Neuronal stem cell (in vitro differentiated cells): Measurements from ENCODE around the gene CNOT3.

Experiments
- DNase-seq: peaks from one replicate; pipeline ENCODE4 v3.0.0-alpha.2; 2013; ENCODE audit warnings: low spot score
- H2AFZ ChIP-seq: one replicate; pipeline ENCODE4 v1.6.1; 2013; ENCODE audit warnings: mild to moderate bottlenecking, low read length, inconsistent platforms
- H2AK5ac ChIP-seq: 2 replicates; pipeline ENCODE4 v1.6.1; 2013; ENCODE audit warnings: low read depth, mild to moderate bottlenecking, inconsistent platforms, low read length, moderate library complexity, mixed read lengths
- H2BK120ac ChIP-seq: 2 replicates; pipeline ENCODE4 v1.6.1; 2013; ENCODE audit warnings: low read depth, mild to moderate bottlenecking, inconsistent platforms, low read length, moderate library complexity, mixed read lengths
- H2BK12ac ChIP-seq: one replicate; pipeline ENCODE4 v1.6.1; 2013; ENCODE audit warnings: low read length, inconsistent platforms
- H2BK15ac ChIP-seq: 2 replicates; pipeline ENCODE4 v1.6.1; 2013; ENCODE audit warnings: mild to moderate bottlenecking, low read length, inconsistent platforms, mixed read lengths
- H2BK5ac ChIP-seq: one replicate; pipeline ENCODE4 v1.6.1; 2013; ENCODE audit warnings: inconsistent platforms, mild to moderate bottlenecking, low read length, moderate library complexity
- H3K14ac ChIP-seq: one replicate; pipeline ENCODE4 v1.6.1; 2013; ENCODE audit warnings: low read length, inconsistent platforms
- H3K18ac ChIP-seq: 2 replicates; pipeline ENCODE4 v1.6.1; 2013; ENCODE audit warnings: low read length, inconsistent platforms
- H3K23ac ChIP-seq: 2 replicates; pipeline ENCODE4 v1.6.1; 2013; ENCODE audit warnings: low read depth, mild to moderate bottlenecking, mixed read lengths, low read length, inconsistent platforms; ENCODE audit not compliant: poor library complexity
- H3K27ac ChIP-seq: replicated peaks from 3 replicates; pipeline ENCODE4 v1.5.1; 2013; ENCODE audit warnings: low read length, inconsistent platforms
- H3K27me3 ChIP-seq, 3 experiments: 2 replicates each; pipeline ENCODE4 v1.6.1; 2013; ENCODE audit warnings: low read length in 3 of 3, mild to moderate bottlenecking in 2 of 3, inconsistent platforms in 1 of 3, low read depth in 1 of 3, mixed read lengths in 1 of 3, moderate library complexity in 1 of 3; ENCODE audit not compliant: control insufficient read depth in 3 of 3, insufficient read depth in 3 of 3
- H3K36me3 ChIP-seq, 2 donors: replicated peaks in 1 of 2; 2 replicates each; pipeline ENCODE4 v1.6.1; 2013; ENCODE audit warnings: low read length in 2 of 2; ENCODE audit not compliant: control insufficient read depth in 2 of 2, insufficient read depth in 2 of 2
- H3K4ac ChIP-seq: 2 replicates; pipeline ENCODE4 v1.6.1; 2013; ENCODE audit warnings: inconsistent platforms, mild to moderate bottlenecking, low read length, moderate library complexity
- H3K4me1 ChIP-seq, 2 donors: 1 replicate in 1 of 2; 2 replicates in 1 of 2; pipeline ENCODE4 v1.6.1; 2013; ENCODE audit warnings: low read length in 2 of 2, low read depth in 1 of 2; ENCODE audit not compliant: control insufficient read depth in 2 of 2, insufficient read depth in 1 of 2
- H3K4me2 ChIP-seq: one replicate; pipeline ENCODE4 v1.6.1; 2013; ENCODE audit warnings: mild to moderate bottlenecking, low read length, inconsistent platforms; ENCODE audit not compliant: insufficient read depth, poor library complexity, severe bottlenecking
- H3K4me3 ChIP-seq, 2 donors: 2 replicates each; pipeline ENCODE4 v1.5.1; 2013; ENCODE audit warnings: low read length in 2 of 2, mild to moderate bottlenecking in 2 of 2, inconsistent platforms in 1 of 2, moderate library complexity in 1 of 2
- H3K79me1 ChIP-seq: one replicate; pipeline ENCODE4 v1.6.1; 2013; ENCODE audit warnings: low read depth, mild to moderate bottlenecking, inconsistent platforms, low read length, moderate library complexity
- H3K9ac ChIP-seq: one replicate; pipeline ENCODE4 v1.6.1; 2013; ENCODE audit warnings: mild to moderate bottlenecking, low read depth, low read length, inconsistent platforms; ENCODE audit not compliant: poor library complexity
- H3K9me3 ChIP-seq, 2 donors: replicated peaks in 1 of 2; 2 replicates each; pipeline versions ENCODE3 to v1.6.1; 2013; ENCODE audit warnings: low read length in 2 of 2, mild to moderate bottlenecking in 2 of 2, inconsistent platforms in 1 of 2, low read depth in 1 of 2, mixed read lengths in 1 of 2, moderate library complexity in 1 of 2; ENCODE audit not compliant: control insufficient read depth in 2 of 2, insufficient read depth in 1 of 2
- H4K8ac ChIP-seq: one replicate; pipeline ENCODE4 v1.6.1; 2013; ENCODE audit warnings: low read depth, mild to moderate bottlenecking, inconsistent platforms, low read length, moderate library complexity
- H4K91ac ChIP-seq: one replicate; pipeline ENCODE4 v1.6.1; 2013; ENCODE audit warnings: low read length, low read depth, mild to moderate bottlenecking, inconsistent platforms; ENCODE audit not compliant: poor library complexity
- WGBS, 2 donors: extraction: QIAGEN DNeasy Blood & Tissue Kit; methylation state at CpG; one replicate each; pipeline ENCODE4 v1.1.7; 2013; ENCODE audit warnings: missing lambda C conversion rate in 2 of 2, mixed read lengths in 1 of 2; ENCODE audit not compliant: insufficient read length in 2 of 2, insufficient replicate concordance in 1 of 2; ENCODE audit errors: extremely low coverage in 2 of 2; 5-methylcytosine and 5-hydroxymethylcytosine counted together

Gene CNOT3

GRCh38 chr19:54123682-54124081 is 13.9 kb upstream of the CNOT3 start:
- peaks cover 54 to 89% of the 10 kb centered on the region in 2 donors for H3K36me3 ChIP-seq
- peaks cover 1% of the 10 kb centered on the region for H3K79me1 ChIP-seq
- no peak overlapping the region for H2BK120ac ChIP-seq
- no peak overlapping the region for H4K91ac ChIP-seq
- H3K14ac ChIP-seq, result no peak overlapping the region
- H3K4me3 ChIP-seq, result no peak overlapping the region
- WGBS, 2 donors, result no CpG with 5 or more reads among the region's 17 CpGs
- no peaks in the 10 kb centered on the region for H3K4me1 ChIP-seq
- H2BK5ac ChIP-seq, result no peak overlapping the region
- H3K4ac ChIP-seq, result no peak overlapping the region
- no peak overlapping the region for H3K9ac ChIP-seq
- no peak overlapping the region for H2AFZ ChIP-seq
- no peak for DNase-seq
- H3K27me3 ChIP-seq, result no peaks in the 10 kb centered on the region
- H3K18ac ChIP-seq, result no peak overlapping the region
- H3K4me2 ChIP-seq, result no peak overlapping the region
- no peak overlapping the region for H2AK5ac ChIP-seq
- H2BK12ac ChIP-seq, result no peak overlapping the region
- H3K27ac ChIP-seq, result no peak overlapping the region
- no peak overlapping the region for H3K23ac ChIP-seq
- no peaks in the 10 kb centered on the region for H3K9me3 ChIP-seq
- no peak overlapping the region for H4K8ac ChIP-seq
- no peak overlapping the region for H2BK15ac ChIP-seq

- no peaks in the 10 kb centered on the region for H3K9me3 ChIP-seq
- WGBS, 2 donors, result no CpG with 5 or more reads among the region's 19 CpGs
- no peak overlapping the region for H3K4ac ChIP-seq
- no peaks in the 10 kb centered on the region for H3K4me1 ChIP-seq
- H3K79me1 ChIP-seq, result peaks cover 1% of the 10 kb centered on the region
- no peak overlapping the region for H4K91ac ChIP-seq
- H3K23ac ChIP-seq, result peak overlapping the region; percentile 65
- peaks cover 59 to 92% of the 10 kb centered on the region in 2 donors for H3K36me3 ChIP-seq
- no peak overlapping the region for H2AFZ ChIP-seq
- DNase-seq, result no peak
- H2BK120ac ChIP-seq, result no peak overlapping the region
- no peak overlapping the region for H3K4me2 ChIP-seq
- H3K9ac ChIP-seq, result peak overlapping the region; percentile 30
- no peak overlapping the region for H3K14ac ChIP-seq
- no peak overlapping the region for H2BK5ac ChIP-seq
- H3K4me3 ChIP-seq, result no peak overlapping the region
- no peaks in the 10 kb centered on the region for H3K27me3 ChIP-seq
- no peak overlapping the region for H3K18ac ChIP-seq
- no peak overlapping the region for H2AK5ac ChIP-seq
- no peak overlapping the region for H2BK15ac ChIP-seq
- no peak overlapping the region for H2BK12ac ChIP-seq
- no peak overlapping the region for H3K27ac ChIP-seq
- no peak overlapping the region for H4K8ac ChIP-seq
Observed at GRCh38 chr19:54124393-54124792, 13.2 kb upstream of the CNOT3 start.

GRCh38 chr19:54125713-54126112 is 11.8 kb upstream of the CNOT3 start:
- H2BK12ac ChIP-seq, result no peak overlapping the region
- H4K91ac ChIP-seq, result no peak overlapping the region
- DNase-seq, result no peak
- no peak overlapping the region for H2BK15ac ChIP-seq
- H2BK120ac ChIP-seq, result no peak overlapping the region
- H3K27me3 ChIP-seq, result no peaks in the 10 kb centered on the region
- H2BK5ac ChIP-seq, result no peak overlapping the region
- H2AK5ac ChIP-seq, result no peak overlapping the region
- H2AFZ ChIP-seq, result no peak overlapping the region
- H3K18ac ChIP-seq, result no peak overlapping the region
- no CpG with 5 or more reads among the region's 9 CpGs for WGBS, 2 donors
- H3K4me2 ChIP-seq, result no peak overlapping the region
- H3K4ac ChIP-seq, result no peak overlapping the region
- no peaks in the 10 kb centered on the region for H3K9me3 ChIP-seq
- H3K4me1 ChIP-seq, result no peaks in the 10 kb centered on the region
- H3K36me3 ChIP-seq, result peaks cover 55 to 87% of the 10 kb centered on the region in 2 donors
- no peak overlapping the region for H3K4me3 ChIP-seq
- H3K79me1 ChIP-seq, result peaks cover 1% of the 10 kb centered on the region
- H3K27ac ChIP-seq, result no peak overlapping the region
- H4K8ac ChIP-seq, result no peak overlapping the region
- peak overlapping the region; percentile 21 for H3K9ac ChIP-seq
- no peak overlapping the region for H3K14ac ChIP-seq
- no peak overlapping the region for H3K23ac ChIP-seq

- H3K14ac ChIP-seq, result no peak overlapping the region
- H3K4me3 ChIP-seq, result no peak overlapping the region
- peaks cover 53 to 84% of the 10 kb centered on the region in 2 donors for H3K36me3 ChIP-seq
- H4K8ac ChIP-seq, result no peak overlapping the region
- H3K9ac ChIP-seq, result no peak overlapping the region
- H2BK5ac ChIP-seq, result no peak overlapping the region
- no peak overlapping the region for H2BK12ac ChIP-seq
- H3K23ac ChIP-seq, result no peak overlapping the region
- no peak overlapping the region for H3K27ac ChIP-seq
- no peak for DNase-seq
- no peak overlapping the region for H2BK15ac ChIP-seq
- H2BK120ac ChIP-seq, result no peak overlapping the region
- no peaks in the 10 kb centered on the region for H3K9me3 ChIP-seq
- H3K4ac ChIP-seq, result no peak overlapping the region
- H2AK5ac ChIP-seq, result no peak overlapping the region
- no CpG with 5 or more reads among the region's 44 CpGs for WGBS, 2 donors
- no peaks in the 10 kb centered on the region for H3K4me1 ChIP-seq
- no peak overlapping the region for H3K4me2 ChIP-seq
- no peaks in the 10 kb centered on the region for H3K79me1 ChIP-seq
- H4K91ac ChIP-seq, result no peak overlapping the region
- H3K18ac ChIP-seq, result no peak overlapping the region
- H2AFZ ChIP-seq, result no peak overlapping the region
- no peaks in the 10 kb centered on the region for H3K27me3 ChIP-seq
Observed at GRCh38 chr19:54127688-54128440, 9.7 kb upstream of the CNOT3 start.
